ENCODE results near the gene AFAP1L1.

Gene AFAP1L1

DNA sequence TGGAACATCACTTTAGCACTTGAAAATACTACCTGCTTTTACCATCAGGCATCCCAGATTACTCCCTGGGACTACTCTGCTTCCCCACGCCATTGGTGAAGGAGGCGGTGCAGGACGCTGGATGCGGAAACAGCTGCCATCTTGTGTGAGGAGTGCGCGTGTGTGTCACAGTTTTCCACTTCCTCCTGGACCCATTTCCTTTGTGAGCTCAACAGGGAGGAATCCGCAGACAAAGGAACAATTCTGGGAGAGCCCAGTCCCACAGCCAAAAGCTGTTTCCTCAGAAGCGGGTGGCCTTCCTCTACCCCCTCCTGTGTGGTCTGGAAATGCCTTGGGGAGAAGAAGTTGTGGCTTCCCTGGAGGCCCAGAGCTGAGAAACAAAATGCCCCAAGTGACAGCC lies 16.8 kb downstream of the AFAP1L1 start:
- DNase-seq = no peak

DNA sequence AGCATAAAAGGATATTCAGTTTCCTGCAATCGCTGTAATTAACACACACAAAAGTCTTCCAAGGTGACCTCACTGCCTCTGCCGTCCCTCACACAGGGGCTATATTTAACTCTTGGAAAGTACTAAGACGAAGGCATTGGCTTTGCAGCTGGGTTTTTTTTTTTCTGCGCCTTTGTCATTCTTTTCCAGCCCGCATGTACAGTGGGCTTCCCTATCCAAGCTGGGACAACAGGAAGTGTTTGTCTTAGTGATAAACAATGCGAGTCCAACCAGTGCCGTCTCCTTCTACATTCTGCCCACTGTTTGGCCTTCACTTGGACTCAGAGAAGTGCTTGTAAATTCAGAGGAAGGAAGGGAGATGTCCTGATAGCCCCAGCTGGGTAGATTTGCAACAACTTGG lies 17.6 kb downstream of the AFAP1L1 start:
- no peak for DNase-seq

DNA sequence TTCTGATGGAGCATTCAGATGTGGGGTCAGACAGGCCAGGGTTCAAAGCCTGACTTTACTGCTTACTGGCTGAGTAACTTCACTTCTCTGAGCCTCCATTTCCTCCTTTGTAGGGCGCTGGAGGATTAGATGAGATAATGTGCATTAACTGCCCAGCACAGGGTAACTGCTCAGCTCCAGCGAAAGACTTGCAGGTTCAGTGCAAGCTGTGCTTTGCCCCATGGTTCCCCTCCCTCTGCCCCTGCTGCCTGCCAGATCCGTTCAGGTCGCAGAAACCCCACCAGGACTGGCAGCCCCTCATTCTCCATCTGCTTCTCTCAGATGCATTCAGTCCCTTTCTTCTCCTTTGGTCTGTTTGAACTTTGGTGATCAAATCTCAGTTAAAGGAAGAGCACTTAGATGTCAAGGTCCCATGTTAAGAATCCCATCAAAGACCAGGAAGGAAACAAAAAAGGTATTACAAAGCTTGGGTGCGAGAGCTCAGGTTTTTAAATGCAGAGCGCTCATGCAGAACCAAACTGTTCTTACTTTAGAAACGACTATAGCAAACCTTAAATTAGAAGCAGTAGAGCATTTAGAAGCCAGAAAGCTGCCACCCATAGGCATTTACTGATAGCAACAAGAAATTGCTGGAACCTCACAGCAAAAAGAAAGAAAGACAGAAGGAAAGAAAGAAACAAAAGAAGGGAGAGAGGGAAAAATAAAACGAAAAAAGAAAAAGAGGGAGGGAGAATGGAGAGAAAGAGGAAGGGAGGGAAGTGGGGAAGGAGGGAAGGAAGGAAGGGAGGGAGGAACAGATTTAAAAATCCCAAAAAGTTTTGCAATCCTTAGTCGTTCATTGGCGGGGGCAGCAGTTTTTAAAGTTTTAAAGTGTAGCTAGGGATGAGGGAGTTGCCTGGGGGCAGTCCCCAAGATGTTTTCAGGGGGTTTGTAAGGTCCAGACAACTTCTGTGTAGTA lies 23.5 kb downstream of the AFAP1L1 start:
- no peak for DNase-seq

DNA sequence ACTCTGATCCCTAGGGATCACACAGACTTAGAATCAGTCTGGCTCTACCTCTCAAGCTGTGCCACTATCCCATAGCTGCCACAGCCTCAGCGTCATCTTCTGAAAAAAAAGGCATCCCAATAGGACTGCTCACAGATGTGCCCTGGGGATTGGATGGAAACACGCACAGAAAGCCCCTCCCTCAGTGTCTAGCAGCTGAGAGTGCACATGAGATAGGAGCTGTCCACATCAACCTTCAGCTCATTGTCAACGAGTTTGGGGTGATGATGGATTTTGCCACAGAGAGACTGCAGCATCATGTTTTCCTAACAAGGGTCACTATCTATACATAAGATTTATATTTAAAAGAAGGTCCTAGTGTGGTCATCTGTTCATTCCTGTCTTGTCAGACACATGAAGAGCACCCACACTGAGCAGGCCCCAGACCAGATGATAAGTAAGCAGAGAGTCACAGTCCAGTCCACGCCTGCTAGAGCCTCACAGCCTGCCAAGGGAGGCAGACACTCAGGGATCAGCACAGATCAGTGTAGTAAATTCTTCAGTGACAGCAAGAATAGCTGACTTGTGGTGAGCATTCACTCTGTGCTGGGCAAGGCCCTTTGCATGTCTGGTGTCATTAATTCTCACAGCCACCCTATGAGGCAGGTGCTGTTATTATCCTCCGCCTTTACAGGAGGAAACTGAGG lies 25.8 kb downstream of the AFAP1L1 start:
- no peak for DNase-seq

DNA sequence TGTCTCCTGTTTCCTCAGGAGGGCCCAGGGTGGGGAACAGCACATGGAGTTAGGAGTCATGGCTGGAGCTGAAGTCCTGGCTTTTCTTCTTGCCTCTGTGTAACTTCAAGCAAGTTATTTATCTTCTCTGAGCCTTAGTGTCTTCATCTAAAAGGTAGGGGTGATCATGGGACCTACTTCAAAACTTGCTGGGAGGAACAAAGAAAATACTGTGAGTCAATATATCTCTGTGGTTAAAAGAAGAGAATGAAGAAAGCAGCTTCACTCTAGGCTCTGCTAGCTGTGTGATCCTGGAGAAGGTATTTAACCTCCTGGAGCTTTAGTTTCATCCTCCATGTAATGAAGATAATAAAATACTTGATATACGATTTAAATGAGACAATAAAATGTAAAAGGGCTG lies 26.5 kb downstream of the AFAP1L1 start:
- no peak for DNase-seq

DNA sequence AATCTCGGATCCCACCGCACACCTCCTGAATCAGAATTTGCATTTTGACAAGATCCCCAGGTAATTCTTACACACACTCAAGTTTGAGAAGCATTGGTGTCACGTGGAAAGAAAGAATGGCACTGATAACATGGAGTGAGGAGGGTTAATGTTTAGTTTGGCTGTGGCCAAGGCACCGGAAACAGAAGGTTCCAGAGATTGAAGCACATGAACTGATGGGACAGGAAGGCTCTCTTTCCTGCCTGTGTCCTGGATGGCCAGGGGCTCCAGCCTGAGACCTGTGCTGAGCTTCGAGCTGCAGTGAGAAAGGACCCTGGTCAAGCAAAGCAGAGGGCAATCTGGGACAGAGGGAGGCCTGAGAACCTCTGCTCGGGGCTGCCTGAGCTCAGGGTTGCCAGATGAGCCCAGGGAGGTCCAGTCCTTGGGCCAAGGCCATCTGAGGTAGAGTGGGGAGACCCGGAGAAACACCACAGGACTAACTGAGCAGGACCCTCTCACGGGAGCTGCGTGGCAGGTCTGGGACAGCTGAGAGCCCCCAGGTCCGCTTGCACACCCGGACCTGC lies 27.3 kb downstream of the AFAP1L1 start:
- DNase-seq = no peak

DNA sequence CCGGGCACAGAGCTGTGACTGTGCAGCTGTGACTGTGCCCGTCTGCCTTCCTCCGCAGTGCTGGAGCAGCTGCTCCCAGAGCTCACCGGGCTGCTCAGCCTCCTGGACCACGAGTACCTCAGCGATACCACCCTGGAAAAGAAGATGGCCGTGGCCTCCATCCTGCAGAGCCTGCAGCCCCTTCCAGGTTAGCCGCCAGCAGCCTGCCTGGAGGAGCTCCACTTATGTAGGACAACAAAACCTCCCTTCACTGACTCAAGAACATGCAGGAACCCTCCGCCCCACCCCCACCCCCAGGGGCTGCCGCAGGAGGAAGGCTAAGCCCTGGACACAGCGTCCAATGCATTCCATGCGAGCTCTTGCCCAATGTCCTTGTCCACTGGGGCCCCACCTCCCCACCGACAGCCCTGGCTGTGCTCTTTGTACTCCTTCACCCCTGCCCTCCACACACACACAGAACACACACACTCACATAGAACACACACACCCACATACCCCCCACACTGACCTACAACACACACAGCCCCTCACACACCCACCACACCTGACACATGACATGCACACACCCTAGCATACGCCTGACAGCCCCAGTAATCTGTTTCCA lies 27.9 kb downstream of the AFAP1L1 start:
- DNase-seq = no peak

DNA sequence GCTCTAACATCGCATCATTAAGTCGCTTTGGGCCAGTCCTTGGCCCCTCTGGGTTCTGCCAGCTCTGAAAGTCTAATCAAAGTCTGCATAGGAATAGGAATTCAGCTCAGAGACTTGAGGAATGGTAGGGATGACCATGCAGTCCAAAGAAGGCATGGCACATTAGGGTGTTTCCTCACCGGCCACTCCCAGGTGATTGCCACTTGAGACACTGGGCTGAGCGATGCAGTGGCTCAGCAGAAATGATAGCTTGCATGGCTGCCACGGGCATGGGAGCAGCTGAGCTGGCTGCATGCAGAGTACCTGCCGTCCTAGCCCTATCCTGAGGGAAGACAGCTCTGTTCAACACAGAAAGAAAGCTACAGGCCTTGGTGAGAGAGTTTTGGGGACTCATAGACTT lies 28.8 kb downstream of the AFAP1L1 start:
- DNase-seq = no peak

DNA sequence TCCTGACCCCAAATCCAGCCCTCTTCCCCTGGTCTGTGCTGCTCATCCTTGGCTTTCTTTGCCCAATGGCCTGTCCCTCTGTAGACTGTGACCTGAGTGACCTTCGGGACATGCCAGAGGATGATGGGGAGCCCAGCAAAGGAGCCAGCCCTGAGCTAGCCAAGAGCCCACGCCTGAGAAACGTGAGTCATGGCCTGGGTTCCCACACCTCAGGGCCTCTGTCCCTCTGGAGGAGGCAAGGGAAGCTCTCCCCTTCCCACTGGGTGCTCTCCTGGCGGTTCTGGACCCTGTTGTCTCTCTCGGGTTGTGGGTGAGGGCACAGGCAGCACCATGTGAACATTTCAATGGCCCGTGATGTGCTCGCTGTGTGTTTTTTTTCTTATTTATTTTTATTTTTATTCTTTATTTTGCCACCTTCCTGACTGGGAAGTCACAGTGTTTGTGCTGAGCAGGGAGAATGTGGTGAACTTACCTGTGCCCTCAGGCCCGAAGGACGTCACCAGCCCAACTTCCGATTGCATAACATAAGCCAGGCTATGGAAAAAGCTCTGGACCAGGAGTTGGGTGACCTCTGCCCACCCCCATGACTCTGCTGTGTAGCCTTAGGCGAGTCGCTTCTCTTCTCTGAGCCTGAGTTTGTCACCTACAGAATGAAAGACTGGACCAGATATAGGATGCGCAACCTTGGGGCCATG lies 29.5 kb downstream of the AFAP1L1 start:
- no peak for DNase-seq

DNA sequence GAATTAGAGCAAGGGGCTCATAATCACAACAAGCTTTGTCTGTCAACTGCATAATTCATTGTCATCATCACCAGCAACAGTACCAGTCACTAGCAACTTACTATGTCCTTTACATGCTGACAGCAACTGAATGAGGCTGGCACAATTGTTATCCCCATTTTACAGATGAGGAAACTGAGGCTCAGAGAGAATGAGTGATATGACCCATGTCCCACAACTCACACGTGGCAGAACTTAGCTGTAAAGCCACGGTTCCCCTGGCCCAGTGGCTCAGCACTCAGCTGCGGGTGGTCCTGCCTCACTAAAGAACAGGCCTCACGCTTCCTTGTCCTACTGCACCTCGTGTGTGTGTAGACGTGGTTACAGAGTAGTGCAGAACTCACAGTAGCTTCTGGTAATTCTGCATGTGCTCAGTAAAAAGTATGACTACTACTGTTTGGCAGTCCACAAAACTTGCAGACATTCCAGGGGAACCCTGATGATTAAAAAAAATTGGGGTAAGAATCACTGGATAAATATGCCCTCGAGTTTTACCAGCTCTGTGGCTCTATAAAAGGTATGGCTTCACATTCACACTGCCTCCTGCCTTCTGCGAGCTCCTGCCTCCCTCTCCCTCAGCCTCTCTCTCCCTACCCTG lies 30.2 kb downstream of the AFAP1L1 start:
- DNase-seq = no peak

DNA sequence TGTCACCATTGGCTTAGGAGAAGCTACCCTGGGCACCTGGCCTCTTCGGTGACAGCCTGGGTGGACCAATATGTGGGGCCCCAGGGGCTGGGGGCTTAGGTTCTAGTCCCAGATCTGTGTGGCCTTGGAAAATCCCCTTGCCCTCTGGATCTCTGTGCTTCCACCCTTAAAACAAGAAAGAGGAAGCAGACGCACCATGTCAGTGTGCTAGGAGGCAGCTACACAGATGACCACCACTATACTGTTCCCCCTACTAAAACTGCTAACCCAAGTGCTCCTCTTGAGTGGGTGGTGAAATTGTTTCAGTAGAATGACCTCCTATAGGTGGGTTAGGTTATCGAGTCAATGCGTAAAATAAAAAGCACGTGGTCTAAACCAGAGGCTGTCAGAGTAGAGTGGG lies 31.0 kb downstream of the AFAP1L1 start:
- DNase-seq = no peak

DNA sequence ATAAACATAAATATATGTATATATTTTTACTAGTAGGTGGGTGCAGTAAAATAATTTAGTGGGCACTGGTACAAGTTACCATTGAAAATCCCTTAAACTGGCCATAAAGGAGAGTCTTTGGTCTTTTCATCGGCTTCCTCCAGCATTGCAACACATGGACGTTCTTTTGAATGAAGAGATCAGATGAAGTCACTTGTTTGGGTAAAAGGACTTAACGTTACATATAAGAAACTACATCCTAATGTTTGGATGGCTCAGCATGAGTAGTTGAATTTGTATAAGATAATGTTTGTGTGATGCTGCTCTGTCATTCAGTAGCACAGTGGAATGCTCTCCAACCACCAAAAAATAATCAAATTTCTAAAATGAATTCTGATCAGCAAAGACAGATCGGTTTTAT lies 31.6 kb downstream of the AFAP1L1 start:
- no peak for DNase-seq

DNA sequence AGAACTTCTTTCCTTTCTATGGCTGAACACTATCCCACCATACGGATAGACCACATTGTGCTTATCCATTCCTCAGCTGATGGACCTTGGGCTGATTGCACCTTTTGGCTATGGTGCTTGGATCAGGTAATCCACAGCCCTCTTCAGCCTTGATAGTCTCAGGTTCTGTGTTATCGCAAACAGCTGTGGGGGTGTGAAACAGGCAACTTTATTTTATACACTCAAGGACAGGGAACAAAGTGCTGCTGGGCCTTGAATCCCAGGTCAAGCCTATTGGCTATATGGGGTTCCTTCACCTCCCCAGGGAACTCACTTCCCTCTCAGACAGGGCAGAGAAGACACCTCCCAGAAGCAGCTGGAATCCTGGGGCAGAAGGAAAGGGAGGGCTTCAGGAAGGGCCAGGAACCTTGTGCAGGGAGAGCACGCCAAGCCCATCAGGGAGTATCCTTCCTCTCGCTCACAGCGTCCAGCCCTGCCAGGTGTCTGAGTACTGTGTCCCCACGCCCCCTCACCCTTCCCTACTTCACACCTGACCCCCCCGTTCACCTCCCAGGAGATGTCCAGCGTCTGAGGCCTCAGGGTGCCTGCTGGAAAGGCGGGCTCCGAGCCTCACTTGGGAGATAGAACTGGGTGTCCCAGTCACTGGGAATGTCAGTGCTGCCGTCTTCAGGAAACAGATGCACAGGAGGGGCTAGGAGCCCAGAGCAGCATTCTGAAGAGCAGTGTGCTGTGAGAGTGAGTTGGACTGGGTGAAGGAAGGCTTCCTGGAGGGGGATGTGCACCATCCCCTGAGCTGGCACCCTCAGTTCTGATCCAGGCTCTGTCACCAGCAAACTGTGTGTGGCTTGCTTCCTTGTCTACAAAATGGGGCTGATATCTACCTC lies 32.8 kb downstream of the AFAP1L1 start:
- DNase-seq = no peak

DNA sequence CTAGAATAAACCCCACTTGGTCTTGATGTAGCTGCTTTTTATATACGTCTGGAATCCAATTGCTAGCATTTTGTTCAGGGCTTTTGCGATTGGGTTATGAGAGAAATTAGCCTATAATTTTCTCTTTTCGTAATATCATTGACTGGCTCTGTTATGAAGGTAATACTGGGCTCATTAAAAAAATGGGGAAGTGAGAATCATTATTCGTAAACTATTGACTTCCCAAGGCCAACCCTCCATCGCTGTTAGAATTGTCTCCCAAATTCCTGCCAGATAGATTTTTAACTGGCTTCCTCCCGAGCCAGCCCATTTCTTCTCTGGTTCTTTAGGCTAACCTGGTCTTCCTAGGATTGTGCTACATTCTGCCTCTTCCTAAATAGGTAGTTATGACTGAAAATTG lies 37.7 kb downstream of the AFAP1L1 start:
- no peak for DNase-seq

DNA sequence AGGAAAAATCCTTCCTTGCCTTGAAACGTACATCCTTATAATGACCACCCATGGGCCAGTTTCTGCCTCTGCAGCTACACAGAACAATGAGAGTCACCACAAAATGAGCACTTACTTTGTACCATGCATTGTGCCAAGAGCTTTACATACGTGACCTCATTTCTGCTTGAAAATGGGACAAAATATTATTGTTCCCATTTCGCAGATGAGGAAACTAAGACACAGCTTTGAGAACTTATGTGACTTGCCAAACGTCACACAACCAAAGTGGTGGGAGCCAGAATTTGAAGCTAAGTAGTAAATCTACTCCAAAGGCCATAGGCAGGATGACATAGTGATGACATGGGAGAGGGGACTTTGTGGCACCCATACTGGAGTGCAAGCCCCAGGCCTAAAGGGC lies 38.8 kb downstream of the AFAP1L1 start:
- DNase-seq = no peak

DNA sequence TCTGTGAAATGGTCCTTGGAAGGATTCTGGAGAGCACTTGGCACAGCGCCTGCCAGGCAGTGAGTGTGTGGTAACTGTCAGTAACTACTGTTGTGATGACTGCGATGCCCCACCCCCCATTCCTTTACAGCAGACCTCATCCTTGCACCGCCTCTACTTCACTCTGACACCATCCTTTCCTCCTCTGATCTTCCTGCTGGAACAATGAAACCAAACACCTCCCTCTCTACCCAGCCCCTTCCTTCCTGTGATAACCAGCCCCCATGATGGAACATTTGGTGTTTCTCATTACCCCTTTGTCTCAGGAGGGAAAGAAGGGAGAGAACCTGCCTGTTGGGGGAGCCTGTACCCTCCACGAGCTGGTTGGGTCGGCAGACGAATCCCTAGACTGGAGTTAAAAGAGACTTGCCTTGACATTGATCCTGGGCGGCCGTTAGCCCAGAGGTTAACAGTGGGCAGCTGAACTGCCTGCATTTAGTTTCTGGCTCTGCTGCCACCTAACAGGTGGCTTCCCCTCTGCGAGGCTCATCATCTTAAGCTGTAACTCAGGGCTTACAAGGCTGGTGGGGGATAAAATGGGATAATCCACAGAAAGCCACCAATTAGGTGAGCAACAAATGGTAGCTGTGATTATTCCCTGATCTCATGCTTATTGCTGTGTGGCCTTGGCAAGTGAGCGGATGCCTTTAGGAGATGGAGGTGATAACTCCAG lies 39.4 kb downstream of the AFAP1L1 start:
- no peak for DNase-seq

DNA sequence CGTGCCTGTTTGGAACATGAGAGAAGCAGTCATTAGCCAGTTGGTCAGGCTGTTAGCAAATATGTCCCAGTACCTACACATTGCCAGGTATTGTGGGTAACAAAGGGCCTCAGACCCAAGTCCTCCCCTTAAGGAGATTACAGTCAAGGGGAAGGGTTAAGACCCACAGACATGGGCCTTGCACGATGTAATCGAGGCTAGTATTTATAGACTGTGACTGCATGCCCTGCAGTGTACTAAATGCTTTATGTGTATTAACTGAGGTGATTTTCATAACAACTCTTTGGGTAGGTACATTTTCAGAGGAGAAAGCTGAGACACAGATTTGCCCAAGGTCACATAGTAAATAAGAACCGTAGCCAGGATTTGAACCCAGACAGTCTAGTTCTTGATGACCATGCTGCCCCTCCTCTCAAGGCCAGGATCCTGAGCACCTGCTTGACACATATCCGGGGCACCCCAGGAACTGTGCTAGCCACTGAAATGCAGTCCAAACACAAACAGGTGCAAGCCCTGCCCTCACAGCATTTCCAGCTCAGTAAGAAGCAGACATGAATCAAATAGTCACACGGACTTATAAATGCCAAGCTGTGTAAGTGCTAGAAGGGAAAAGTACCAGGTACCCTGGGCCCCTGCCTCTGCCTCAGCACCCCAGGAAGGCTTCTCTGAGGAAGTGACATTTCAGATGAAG lies 41.6 kb downstream of the AFAP1L1 start:
- no peak for DNase-seq

DNA sequence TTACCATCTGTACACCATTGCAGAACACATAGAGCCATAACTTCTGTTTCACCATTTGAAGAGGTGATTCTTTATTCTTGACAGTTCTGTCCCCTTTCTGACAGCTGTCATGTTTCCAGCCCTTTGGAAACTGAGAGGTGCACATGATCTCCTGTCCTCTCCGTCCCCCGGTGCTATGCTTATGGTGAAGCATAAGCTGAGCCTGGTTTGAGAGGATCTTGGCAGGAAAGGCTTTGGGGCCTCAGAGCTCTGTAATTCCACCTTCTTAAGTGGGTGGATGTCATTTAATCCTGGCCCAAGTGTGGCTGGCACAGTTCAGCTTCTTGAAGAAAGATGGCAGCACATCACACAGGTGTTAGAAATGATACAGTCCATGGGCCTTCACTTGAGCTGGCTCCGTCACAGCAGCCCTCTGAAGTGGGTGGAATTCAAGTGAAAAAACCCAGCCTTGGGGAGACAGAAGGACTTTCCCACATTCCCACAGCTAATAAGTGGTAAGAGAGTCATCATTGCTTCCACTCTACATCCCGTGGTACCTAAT lies 43.0 kb downstream of the AFAP1L1 start:
- DNase-seq = no peak

DNA sequence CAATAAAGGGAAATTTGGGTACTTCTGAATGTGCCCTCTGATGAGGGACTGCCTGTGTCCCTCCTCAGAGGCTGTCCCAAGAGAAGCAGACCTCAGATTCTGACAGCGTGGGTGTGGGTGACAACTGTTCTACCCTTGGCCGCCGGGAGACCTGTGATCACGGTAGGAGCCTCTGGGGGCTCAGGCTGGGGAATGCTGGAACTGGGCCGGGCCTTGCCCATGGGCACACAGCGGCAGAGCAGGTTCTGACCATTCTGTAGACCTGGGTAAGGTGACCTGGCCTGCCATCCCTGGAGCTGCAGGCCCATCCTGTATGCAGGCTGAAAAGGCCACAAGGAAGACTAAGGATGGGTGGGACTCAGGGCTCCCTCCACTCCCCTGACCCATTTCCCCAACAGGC lies 44.1 kb downstream of the AFAP1L1 start:
- no peak for DNase-seq

Measured in activated T-cell treated with anti-CD3 and anti-CD28 coated beads, Interleukin-2, amount 50 U/mL, for 1 hour (primary cell).